HepG2 (cell line): ENCODE results near the gene SDC4. TPM values are rescaled to one million over a fixed set of nuclear protein-coding genes. Genes with fewer than 3 reads are reported as not detected.

Experiments used
- ATAC-seq: fragments of 200-7000 bp; cut with Tn5 transposase; 3 replicates; pipeline ENCODE4 v1.9.1; 2020; ENCODE audit warnings: mild to moderate bottlenecking, moderate library complexity
- BruUV-seq: library from RNA; stranded (reverse); fragments of 400-500 nt; replicated peaks from 2 replicates; lab custom pipeline; 2021; lab: Mats Ljungman, UMichigan
- CTCF ChIA-PET: fragments of 300-600 bp; formaldehyde crosslinking; extraction: SDS; loops from one replicate; lab custom pipeline; 2021; ENCODE audit warnings: low total read pairs, inconsistent platforms, low intra/inter-chr PET ratio; lab: Yijun Ruan, JAX
- POLR2A ChIA-PET: fragments of 350-600 bp; sonication (Branson Sonifier 250); formaldehyde crosslinking; loops from one replicate; lab custom pipeline; 2020; ENCODE audit warnings: antibody characterized with exemption, inconsistent platforms; lab: Yijun Ruan, JAX
- DNase-seq: peaks from one replicate; pipeline ENCODE4 v3.0.0-alpha.2; 2015; ENCODE audit warnings: low spot score
- FAIRE-seq: peaks from 3 replicates; lab custom pipeline; 2011; peaks lifted over from hg19 to GRCh38; lab: Jason Lieb, UNC
- H2AFZ ChIP-seq: one replicate; pipeline ENCODE4 v1.6.1; 2011; ENCODE audit warnings: low read length, inconsistent platforms
- H3K27ac ChIP-seq: fragments of 300-600 bp; 3 replicates; pipeline ENCODE4 v1.8.0; 2011; ENCODE audit warnings: mixed run types, mild to moderate bottlenecking, mixed read lengths, low read length, inconsistent platforms; ENCODE audit not compliant: insufficient read depth; ENCODE audit errors: extremely low read length
- H3K27me3 ChIP-seq, 2 experiments: fragments of 200-600 bp in 1 of 2; 2 replicates in 1 of 2; 3 replicates in 1 of 2; pipeline versions ENCODE4 v1.6.0 to v1.8.0; 2011; ENCODE audit warnings: low read length in 2 of 2, mild to moderate bottlenecking in 2 of 2, moderate library complexity in 2 of 2, inconsistent platforms in 1 of 2; ENCODE audit not compliant: insufficient read depth in 2 of 2, control insufficient read depth in 1 of 2
- H3K36me3 ChIP-seq, 2 experiments: fragments of 200-600 bp in 1 of 2; replicated peaks in 1 of 2; 2 replicates in 1 of 2; 3 replicates in 1 of 2; pipeline versions ENCODE4 v1.5.1 to v1.8.0; 2011; ENCODE audit warnings: low read length in 2 of 2, inconsistent platforms in 1 of 2; ENCODE audit not compliant: insufficient read depth in 2 of 2, control insufficient read depth in 1 of 2
- H3K4me1 ChIP-seq: 2 replicates; pipeline ENCODE4 v1.5.1; 2012; ENCODE audit warnings: low read length, inconsistent platforms; ENCODE audit not compliant: insufficient read depth
- H3K4me2 ChIP-seq: 2 replicates; pipeline ENCODE4 v1.6.0; 2011; ENCODE audit warnings: low read depth, low read length, inconsistent platforms
- H3K4me3 ChIP-seq, 3 experiments: fragments of 200-600 bp in 1 of 3; sonication (generic), shearing (Covaris generic) in 1 of 3; replicated peaks in 1 of 3; 2 replicates each; pipeline ENCODE4 v1.5.1; 2011 to 2016; ENCODE audit warnings: low read length in 3 of 3, inconsistent platforms in 2 of 3, low read depth in 2 of 3, mild to moderate bottlenecking in 2 of 3, control low read depth in 1 of 3, mixed read lengths in 1 of 3; ENCODE audit not compliant: insufficient read depth in 1 of 3
- H3K79me2 ChIP-seq: one replicate; pipeline ENCODE4 v1.6.1; 2011; ENCODE audit warnings: low read length, inconsistent platforms; ENCODE audit not compliant: insufficient read depth
- H3K9ac ChIP-seq: 2 replicates; pipeline ENCODE4 v1.6.0; 2011; ENCODE audit warnings: mild to moderate bottlenecking, low read depth, low read length, inconsistent platforms; ENCODE audit not compliant: insufficient read depth
- H3K9me3 ChIP-seq: 2 replicates; pipeline ENCODE4 v1.5.1; 2012; ENCODE audit warnings: mild to moderate bottlenecking, low read length
- H4K20me1 ChIP-seq: 2 replicates; pipeline ENCODE4 v1.6.0; 2011; ENCODE audit warnings: inconsistent platforms, mild to moderate bottlenecking, low read length, moderate library complexity; ENCODE audit not compliant: insufficient read depth
- ATM ChIP-seq: fragments of 450-650 bp; IDR thresholded peaks from 2 replicates; pipeline ENCODE4 v1.7.1; 2017; ENCODE audit warnings: mild to moderate bottlenecking, borderline replicate concordance
- CERS6 ChIP-seq: sonication (generic); formaldehyde crosslinking; IDR thresholded peaks from 2 replicates; pipeline ENCODE4 v1.5.0; 2020; ENCODE audit warnings: missing genetic modification reagents
- DMAP1 ChIP-seq: IDR thresholded peaks from 2 replicates; pipeline ENCODE4 v1.6.1; 2016
- FOXC1 ChIP-seq: sonication (generic); formaldehyde crosslinking; IDR thresholded peaks from 2 replicates; pipeline ENCODE4 v1.8.0; 2022; ENCODE audit warnings: mild to moderate bottlenecking, missing genetic modification reagents, borderline replicate concordance
- FUBP1 ChIP-seq: sonication (generic); formaldehyde crosslinking; IDR thresholded peaks from 2 replicates; pipeline ENCODE4 v1.5.1; 2020; ENCODE audit warnings: missing genetic modification reagents, mild to moderate bottlenecking, borderline replicate concordance
- HNRNPUL1 ChIP-seq: fragments of 200-400 bp; formaldehyde crosslinking; IDR thresholded peaks from 2 replicates; pipeline ENCODE4 v1.6.1; 2017; ENCODE audit warnings: low read depth, mild to moderate bottlenecking, low read length, moderate library complexity
- IKZF1 ChIP-seq: fragments of 450-650 bp; IDR thresholded peaks from 2 replicates; pipeline ENCODE4 v1.7.1; 2016
- JUN ChIP-seq: sonication (generic); formaldehyde crosslinking; IDR thresholded peaks from 2 replicates; pipeline ENCODE4 v1.4.0; 2020; ENCODE audit warnings: mild to moderate bottlenecking, missing genetic modification reagents
- SKI ChIP-seq: fragments of 450-650 bp; IDR thresholded peaks from one replicate; pipeline ENCODE4 v1.6.1; 2018; ENCODE audit warnings: mild to moderate bottlenecking; ENCODE audit not compliant: partially characterized antibody
- TBX2 ChIP-seq: sonication (generic); formaldehyde crosslinking; IDR thresholded peaks from 2 replicates; pipeline ENCODE4 v1.5.0; 2020; ENCODE audit warnings: missing genetic modification reagents, mild to moderate bottlenecking, borderline replicate concordance
- ZBTB21 ChIP-seq: sonication (generic); formaldehyde crosslinking; IDR thresholded peaks from 2 replicates; pipeline ENCODE4 v1.4.0; 2020; ENCODE audit warnings: missing genetic modification reagents
- ZFP1 ChIP-seq: IDR thresholded peaks from 2 replicates; pipeline ENCODE4 v1.6.1; 2016
- ZNF121 ChIP-seq: sonication (generic); formaldehyde crosslinking; IDR thresholded peaks from 2 replicates; pipeline ENCODE4 v1.5.0; 2020; ENCODE audit warnings: mild to moderate bottlenecking, missing genetic modification reagents
- ZNF354B ChIP-seq: sonication (generic); formaldehyde crosslinking; IDR thresholded peaks from 2 replicates; pipeline ENCODE4 v1.8.0; 2022; ENCODE audit warnings: mild to moderate bottlenecking, missing genetic modification reagents
- ZNF431 ChIP-seq: sonication (generic); formaldehyde crosslinking; IDR thresholded peaks from 2 replicates; pipeline ENCODE4 v1.9.0; 2022; ENCODE audit warnings: missing genetic modification reagents, low read depth, mild to moderate bottlenecking, borderline replicate concordance
- ZNF563 ChIP-seq: sonication (generic); formaldehyde crosslinking; IDR thresholded peaks from 2 replicates; pipeline ENCODE4 v1.8.0; 2022; ENCODE audit warnings: mild to moderate bottlenecking, moderate library complexity, missing genetic modification reagents
- ZNF567 ChIP-seq: sonication (generic); formaldehyde crosslinking; IDR thresholded peaks from 2 replicates; pipeline ENCODE4 v1.8.1; 2023; ENCODE audit warnings: mild to moderate bottlenecking, missing genetic modification reagents, borderline replicate concordance
- ZNF629 ChIP-seq: sonication (generic); formaldehyde crosslinking; conservative IDR thresholded peaks from 2 replicates; pipeline ENCODE4 v1.5.0; 2020; ENCODE audit warnings: missing genetic modification reagents
- ZNF761 ChIP-seq: sonication (generic); formaldehyde crosslinking; conservative IDR thresholded peaks from 2 replicates; pipeline ENCODE4 v1.4.0; 2020; ENCODE audit warnings: mild to moderate bottlenecking, missing genetic modification reagents
- ZNF784 ChIP-seq: sonication (generic); formaldehyde crosslinking; IDR thresholded peaks from 2 replicates; pipeline ENCODE4 v1.5.1; 2020; ENCODE audit warnings: missing genetic modification reagents, mild to moderate bottlenecking, borderline replicate concordance
- WGBS: methylation state at CpG from one replicate; pipeline ENCODE4 v1.1.6; 2017; ENCODE audit warnings: low lambda C conversion rate; 5-methylcytosine and 5-hydroxymethylcytosine counted together
- in situ Hi-C: cut with HindIII; loops from 2 replicates; pipeline ENCODE4 v1.10.0; 2017; ENCODE audit warnings: low pct_unique_long_range_greater_than_20kb; ENCODE audit not compliant: extremely low pct_ligation_motif_present
- intact Hi-C: fragments of 100-400 bp; cut with micrococcal nuclease; formaldehyde crosslinking; loops from one replicate; pipeline ENCODE4 v1.10.0; 2022; ENCODE audit not compliant: unreplicated experiment
- polyA plus RNA-seq, 8 experiments: library from polyadenylated mRNA; depleted of rRNA in 3 of 8; stranded (reverse) in 7 of 8; unstranded in 1 of 8; fragments of >200 nt; fragmentation: Illumina TruSeq in 4 of 8; extraction: Trizol in 4 of 8; gene quantifications; 2 replicates each; pipeline versions ENCODE4 v1.2.1 to v1.2.3, GENCODE V29; 2011 to 2016; ENCODE audit warnings: low read depth in 4 of 8, missing spikeins in 1 of 8, mixed read lengths in 1 of 8; ENCODE audit not compliant: insufficient read depth in 1 of 8
- total RNA-seq, 5 experiments: library from RNA; depleted of rRNA; stranded (reverse); fragments of >200 nt; fragmentation: Illumina TruSeq; extraction: Trizol; gene quantifications; 2 replicates each; pipeline ENCODE4 v1.2.3, GENCODE V29; 2016; ENCODE audit warnings: low read depth in 1 of 5

SDC4 gene
- total and polyA plus RNA-seq, 2 of the 13 experiments (the other 11 are each of a cell fraction or from before 2014, with no cell fraction given): 49.0 to 65.1 TPM

- FAIRE-seq (no peak), DNase-seq (no peak), ATAC-seq (no peak)
- WGBS: 61% methylated on average over 3 of the region's 3 CpGs
- peak overlapping the region; percentile 99 for H3K4me2 ChIP-seq
- H3K9ac ChIP-seq: peak overlapping the region; percentile 76; the same call in 1 of the 2 replicates
- no TSS peak for BruUV-seq
- H2AFZ ChIP-seq: no peak overlapping the region
- peak overlapping the region; percentile 79 to 87 (median 87) for H3K4me3 ChIP-seq
- peaks cover 88% of the 10 kb centered on the region for H3K4me1 ChIP-seq
- H4K20me1 ChIP-seq: peaks cover 8% of the 10 kb centered on the region; the same call in 1 of the 2 replicates
- ChIA-PET POLR2A (interaction anchor here (0.6 to 29.5 kb wide), 9 partner anchors 3 to 1001 kb away, joined by 3 to 1422 read pairs (median 14); partner anchors contain the start of genes PIGT, SDC4 and SYS1), CTCF (no interaction called here)
- H3K27me3 ChIP-seq: peaks cover 1 to 11% of the 10 kb centered on the region in 2 experiments; a peak in 2 of 5 replicates
- no peaks in the 10 kb centered on the region for H3K9me3 ChIP-seq
- in situ Hi-C loops (no loop called here), intact Hi-C loops (no loop called here)
- no peak overlapping the region for H3K27ac ChIP-seq
- no peaks in the 10 kb centered on the region for H3K36me3 ChIP-seq
- H3K79me2 ChIP-seq: peaks cover 34% of the 10 kb centered on the region
- TF ChIP-seq ATM: no peak
- TF ChIP-seq FUBP1: 0 out of 2 replicates have a peak, but pooled peaks have one; percentile 39
- no peak for TF ChIP-seq ZNF629 (CRISPR knock-in tag)
- TF ChIP-seq CERS6 (CRISPR knock-in tag): no peak
- no peak for TF ChIP-seq ZBTB21
- TF ChIP-seq ZNF354B (CRISPR knock-in tag): no peak
- peak; percentile 45; the same call in 1 of the 2 replicates for TF ChIP-seq TBX2 (CRISPR knock-in tag)
- TF ChIP-seq FOXC1 (CRISPR knock-in tag): no peak
- TF ChIP-seq ZNF431 (CRISPR knock-in tag): no peak
- TF ChIP-seq SKI: no peak
- TF ChIP-seq IKZF1: no peak
- TF ChIP-seq JUN (CRISPR knock-in tag): no peak
- no peak for TF ChIP-seq ZNF121
- no peak for TF ChIP-seq ZFP1 (CRISPR knock-in tag)
- TF ChIP-seq ZNF567 (CRISPR knock-in tag): no peak
- TF ChIP-seq ZNF761 (CRISPR knock-in tag): no peak
- no peak for TF ChIP-seq DMAP1 (CRISPR knock-in tag)
- no peak for TF ChIP-seq ZNF563 (CRISPR knock-in tag)
- TF ChIP-seq ZNF784 (CRISPR knock-in tag): peak; percentile 81
- TF ChIP-seq HNRNPUL1: no peak
These were observed 1.9 kb downstream of the SDC4 start for GRCh38 chr20:45346291-45346718.
